ENCODE measurements around the gene APOO. TPM values are rescaled to one million over a fixed set of nuclear protein-coding genes. Genes with fewer than 3 reads are reported as not detected.

APOO gene
- polyA plus RNA-seq, 1 donor from 2014 or later, result 42.5 TPM

- Histone ChIP-seq H3K4me2 (ENCODE audit: low read length) (no peak overlapping the region), H3K4me3 (ENCODE audit: low read length) (no peak overlapping the region), H4K20me1 (ENCODE audit: insufficient read depth) (no peaks in the 10 kb centered on the region), H3K9ac (ENCODE audit: low read length) (no peak overlapping the region), H3K9me3 (ENCODE audit: low read length) (no peaks in the 10 kb centered on the region), H3K79me2 (replicated peaks; ENCODE audit: insufficient read depth, low read length) (no peaks in the 10 kb centered on the region), H3K9me2 (ENCODE audit: insufficient read depth, low read length) (no peaks in the 10 kb centered on the region), H3K27me3 (ENCODE audit: insufficient read depth, low read depth, low read length) (no peaks in the 10 kb centered on the region), H3K36me3 (ENCODE audit: insufficient read depth, low read length) (no peaks in the 10 kb centered on the region), H2AFZ (ENCODE audit: low read depth, low read length) (no peak overlapping the region), H3K27ac (ENCODE audit: low read length) (no peak overlapping the region), H3F3A (ENCODE audit: insufficient read depth, low read length, poor library complexity, severe bottlenecking) (no peaks in the 10 kb centered on the region)
- TF ChIP-seq TAF1 (IDR thresholded peaks at IDR 0.05; ENCODE audit: low read depth) (no peak), SMC3 (conservative IDR thresholded peaks at IDR 0.05; ENCODE audit: poor library complexity) (no peak), CTCF (IDR thresholded peaks at IDR 0.05; ENCODE audit: poor library complexity, severe bottlenecking) (no peak), EZH2 (IDR thresholded peaks at IDR 0.05; ENCODE audit: borderline replicate concordance, insufficient read depth, low read length, poor library complexity, severe bottlenecking) (no peak), POLR2AphosphoS5 (IDR thresholded peaks at IDR 0.05) (no peak), REST (IDR thresholded peaks at IDR 0.05; ENCODE audit: borderline replicate concordance) (no peak), MXI1 (conservative IDR thresholded peaks at IDR 0.05; ENCODE audit: poor library complexity, severe bottlenecking) (no peak), EP300 (conservative IDR thresholded peaks at IDR 0.05; ENCODE audit: poor library complexity, severe bottlenecking) (no peak), RAD21 (conservative IDR thresholded peaks at IDR 0.05) (no peak)
Observed at GRCh38 chrX:23804578-23804977, 103.2 kb downstream of the APOO start.

- no peaks in the 10 kb centered on the region for H3K36me3 ChIP-seq (ENCODE audit: insufficient read depth, low read length)
- H3K27ac ChIP-seq (ENCODE audit: low read length), result no peak overlapping the region
- H3K9me3 ChIP-seq (ENCODE audit: low read length), result no peaks in the 10 kb centered on the region
- H4K20me1 ChIP-seq (ENCODE audit: insufficient read depth), result no peaks in the 10 kb centered on the region
- H3K9ac ChIP-seq (ENCODE audit: low read length), result no peak overlapping the region
- no peak overlapping the region for H3K4me3 ChIP-seq (ENCODE audit: low read length)
- no peak overlapping the region for H2AFZ ChIP-seq (ENCODE audit: low read depth, low read length)
- no peaks in the 10 kb centered on the region for H3K27me3 ChIP-seq (ENCODE audit: insufficient read depth, low read depth, low read length)
- no peaks in the 10 kb centered on the region for H3K9me2 ChIP-seq (ENCODE audit: insufficient read depth, low read length)
- TF ChIP-seq REST (IDR thresholded peaks at IDR 0.05; ENCODE audit: borderline replicate concordance) (no peak), RAD21 (conservative IDR thresholded peaks at IDR 0.05) (no peak), MXI1 (conservative IDR thresholded peaks at IDR 0.05; ENCODE audit: poor library complexity, severe bottlenecking) (no peak), TAF1 (IDR thresholded peaks at IDR 0.05; ENCODE audit: low read depth) (no peak)
- no peaks in the 10 kb centered on the region for H3K79me2 ChIP-seq (replicated peaks; ENCODE audit: insufficient read depth, low read length)
- H3K4me2 ChIP-seq (ENCODE audit: low read length), result no peak overlapping the region
- H3F3A ChIP-seq (ENCODE audit: insufficient read depth, low read length, poor library complexity, severe bottlenecking), result no peaks in the 10 kb centered on the region
Observed at GRCh38 chrX:23803931-23804381, 103.8 kb downstream of the APOO start.

Measured in neural cell (in vitro differentiated cells).